SK-N-SH treated with all-trans-retinoic acid at 6 μM for 48 hours (cell line): ENCODE data around the gene POU2F1.

ENCODE experiments used
- ARNTL ChIP-seq: fragments of 450-650 bp; formaldehyde crosslinking; IDR thresholded peaks from 2 replicates; pipeline ENCODE4 v1.5.0; 2020; ENCODE audit warnings: low read depth, mild to moderate bottlenecking, moderate library complexity, borderline replicate concordance
- CSDC2 ChIP-seq: fragments of 250-450 bp; sonication (Bioruptor Pico); IDR thresholded peaks from 2 replicates; pipeline ENCODE4 v1.5.0; 2020; ENCODE audit warnings: mild to moderate bottlenecking, moderate library complexity
- PPARA ChIP-seq: fragments of 250-450 bp; sonication (Bioruptor Pico); IDR thresholded peaks from 2 replicates; pipeline ENCODE4 v1.5.0; 2020; ENCODE audit warnings: mild to moderate bottlenecking, borderline replicate concordance
- TCF4 ChIP-seq: fragments of 250-450 bp; sonication (Bioruptor Pico); IDR thresholded peaks from 2 replicates; pipeline ENCODE4 v1.8.0; 2021; ENCODE audit warnings: mild to moderate bottlenecking, moderate library complexity, borderline replicate concordance
- ZC3H10 ChIP-seq: fragments of 250-450 bp; sonication (Bioruptor Pico); IDR thresholded peaks from 2 replicates; pipeline ENCODE4 v1.5.1; 2021; ENCODE audit warnings: mild to moderate bottlenecking, moderate library complexity
- TF ChIP-seq, protein P1 (sequence below): fragments of 250-450 bp; sonication (Bioruptor Pico); IDR thresholded peaks from 2 replicates; pipeline ENCODE4 v1.5.0; 2020; ENCODE audit warnings: mild to moderate bottlenecking, moderate library complexity
- TF ChIP-seq, protein P2 (sequence below): fragments of 250-450 bp; sonication (Bioruptor Pico); IDR thresholded peaks from 2 replicates; pipeline ENCODE4 v1.8.0; 2020; ENCODE audit warnings: mild to moderate bottlenecking, moderate library complexity, borderline replicate concordance
- TF ChIP-seq, protein P3 (sequence below): fragments of 250-450 bp; sonication (Bioruptor Pico); IDR thresholded peaks from 2 replicates; pipeline ENCODE4 v1.8.0; 2021; ENCODE audit warnings: low read depth, mild to moderate bottlenecking, moderate library complexity, borderline replicate concordance

DNA sequence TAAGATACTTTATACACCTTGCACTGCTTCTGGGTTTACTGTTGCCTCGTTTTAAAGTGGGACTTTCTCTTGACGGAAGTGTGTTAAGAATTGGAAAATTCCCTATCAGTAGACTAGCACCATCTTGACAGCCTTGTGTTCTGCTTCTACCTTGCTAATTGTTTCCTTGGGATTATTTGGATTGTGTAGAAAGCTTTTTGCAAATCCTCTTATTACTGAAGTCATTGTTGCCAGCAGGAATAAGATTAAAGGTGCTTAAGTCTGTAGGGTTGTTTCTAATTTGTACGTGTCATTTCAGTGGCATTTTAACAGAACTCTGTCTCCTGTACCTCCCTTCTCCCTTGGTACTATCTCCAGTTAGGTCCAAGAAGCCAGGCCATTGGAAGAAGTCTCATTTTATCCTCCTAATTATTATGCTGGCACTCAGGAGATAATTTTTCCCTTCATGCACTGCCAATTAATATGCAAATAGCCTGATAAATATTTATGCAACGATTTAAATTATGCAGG is 107.7 kb downstream of the POU2F1 start:
- TF ChIP-seq, protein P1, sequence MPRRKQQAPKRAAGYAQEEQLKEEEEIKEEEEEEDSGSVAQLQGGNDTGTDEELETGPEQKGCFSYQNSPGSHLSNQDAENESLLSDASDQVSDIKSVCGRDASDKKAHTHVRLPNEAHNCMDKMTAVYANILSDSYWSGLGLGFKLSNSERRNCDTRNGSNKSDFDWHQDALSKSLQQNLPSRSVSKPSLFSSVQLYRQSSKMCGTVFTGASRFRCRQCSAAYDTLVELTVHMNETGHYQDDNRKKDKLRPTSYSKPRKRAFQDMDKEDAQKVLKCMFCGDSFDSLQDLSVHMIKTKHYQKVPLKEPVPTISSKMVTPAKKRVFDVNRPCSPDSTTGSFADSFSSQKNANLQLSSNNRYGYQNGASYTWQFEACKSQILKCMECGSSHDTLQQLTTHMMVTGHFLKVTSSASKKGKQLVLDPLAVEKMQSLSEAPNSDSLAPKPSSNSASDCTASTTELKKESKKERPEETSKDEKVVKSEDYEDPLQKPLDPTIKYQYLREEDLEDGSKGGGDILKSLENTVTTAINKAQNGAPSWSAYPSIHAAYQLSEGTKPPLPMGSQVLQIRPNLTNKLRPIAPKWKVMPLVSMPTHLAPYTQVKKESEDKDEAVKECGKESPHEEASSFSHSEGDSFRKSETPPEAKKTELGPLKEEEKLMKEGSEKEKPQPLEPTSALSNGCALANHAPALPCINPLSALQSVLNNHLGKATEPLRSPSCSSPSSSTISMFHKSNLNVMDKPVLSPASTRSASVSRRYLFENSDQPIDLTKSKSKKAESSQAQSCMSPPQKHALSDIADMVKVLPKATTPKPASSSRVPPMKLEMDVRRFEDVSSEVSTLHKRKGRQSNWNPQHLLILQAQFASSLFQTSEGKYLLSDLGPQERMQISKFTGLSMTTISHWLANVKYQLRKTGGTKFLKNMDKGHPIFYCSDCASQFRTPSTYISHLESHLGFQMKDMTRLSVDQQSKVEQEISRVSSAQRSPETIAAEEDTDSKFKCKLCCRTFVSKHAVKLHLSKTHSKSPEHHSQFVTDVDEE: no peak
- TF ChIP-seq CSDC2 (CRISPR knock-in tag): no peak
- TF ChIP-seq TCF4: no peak
- TF ChIP-seq ARNTL (CRISPR knock-in tag): no peak
- TF ChIP-seq, protein P2, sequence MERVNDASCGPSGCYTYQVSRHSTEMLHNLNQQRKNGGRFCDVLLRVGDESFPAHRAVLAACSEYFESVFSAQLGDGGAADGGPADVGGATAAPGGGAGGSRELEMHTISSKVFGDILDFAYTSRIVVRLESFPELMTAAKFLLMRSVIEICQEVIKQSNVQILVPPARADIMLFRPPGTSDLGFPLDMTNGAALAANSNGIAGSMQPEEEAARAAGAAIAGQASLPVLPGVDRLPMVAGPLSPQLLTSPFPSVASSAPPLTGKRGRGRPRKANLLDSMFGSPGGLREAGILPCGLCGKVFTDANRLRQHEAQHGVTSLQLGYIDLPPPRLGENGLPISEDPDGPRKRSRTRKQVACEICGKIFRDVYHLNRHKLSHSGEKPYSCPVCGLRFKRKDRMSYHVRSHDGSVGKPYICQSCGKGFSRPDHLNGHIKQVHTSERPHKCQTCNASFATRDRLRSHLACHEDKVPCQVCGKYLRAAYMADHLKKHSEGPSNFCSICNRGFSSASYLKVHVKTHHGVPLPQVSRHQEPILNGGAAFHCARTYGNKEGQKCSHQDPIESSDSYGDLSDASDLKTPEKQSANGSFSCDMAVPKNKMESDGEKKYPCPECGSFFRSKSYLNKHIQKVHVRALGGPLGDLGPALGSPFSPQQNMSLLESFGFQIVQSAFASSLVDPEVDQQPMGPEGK (CRISPR knock-in tag): no peak
- no peak for TF ChIP-seq PPARA (CRISPR knock-in tag)
- no peak for TF ChIP-seq ZC3H10
- TF ChIP-seq, protein P3, sequence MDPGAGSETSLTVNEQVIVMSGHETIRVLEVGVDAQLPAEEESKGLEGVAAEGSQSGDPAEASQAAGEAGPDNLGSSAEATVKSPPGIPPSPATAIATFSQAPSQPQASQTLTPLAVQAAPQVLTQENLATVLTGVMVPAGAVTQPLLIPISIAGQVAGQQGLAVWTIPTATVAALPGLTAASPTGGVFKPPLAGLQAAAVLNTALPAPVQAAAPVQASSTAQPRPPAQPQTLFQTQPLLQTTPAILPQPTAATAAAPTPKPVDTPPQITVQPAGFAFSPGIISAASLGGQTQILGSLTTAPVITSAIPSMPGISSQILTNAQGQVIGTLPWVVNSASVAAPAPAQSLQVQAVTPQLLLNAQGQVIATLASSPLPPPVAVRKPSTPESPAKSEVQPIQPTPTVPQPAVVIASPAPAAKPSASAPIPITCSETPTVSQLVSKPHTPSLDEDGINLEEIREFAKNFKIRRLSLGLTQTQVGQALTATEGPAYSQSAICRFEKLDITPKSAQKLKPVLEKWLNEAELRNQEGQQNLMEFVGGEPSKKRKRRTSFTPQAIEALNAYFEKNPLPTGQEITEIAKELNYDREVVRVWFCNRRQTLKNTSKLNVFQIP: no peak
